GM19455 (cell line): ENCODE results near the gene PERM1.

Experiments
- ATAC-seq: cut with Tn5 transposase; IDR thresholded peaks from one replicate; pipeline ENCODE4 v1.9.1; 2021; ENCODE audit not compliant: unreplicated experiment

Gene PERM1

GRCh38 chr1:936348-937264 lies 45.3 kb downstream of the PERM1 start:
- ATAC-seq = no peak

- ATAC-seq = no peak
Measured at GRCh38 chr1:935751-936231, 46.1 kb downstream of the PERM1 start.

- ATAC-seq = no peak
Measured at GRCh38 chr1:934991-935750, 46.7 kb downstream of the PERM1 start.

- no peak for ATAC-seq
Measured at GRCh38 chr1:933603-933940, 48.3 kb downstream of the PERM1 start.

- no peak for ATAC-seq
Measured at GRCh38 chr1:932776-933602, 48.9 kb downstream of the PERM1 start.

- ATAC-seq = no peak
Measured at GRCh38 chr1:932173-932510, 49.8 kb downstream of the PERM1 start.

- no peak for ATAC-seq
Measured at GRCh38 chr1:931380-932172, 50.3 kb downstream of the PERM1 start.

GRCh38 chr1:930633-931138 lies 51.2 kb downstream of the PERM1 start:
- no peak for ATAC-seq

- ATAC-seq = no peak
Measured at GRCh38 chr1:929712-930632, 51.9 kb downstream of the PERM1 start.

- ATAC-seq = no peak
Measured at GRCh38 chr1:928825-929661, 52.9 kb downstream of the PERM1 start.

GRCh38 chr1:927748-928147 lies 54.1 kb downstream of the PERM1 start:
- no peak for ATAC-seq

GRCh38 chr1:927234-927633 lies 54.7 kb downstream of the PERM1 start:
- ATAC-seq = no peak

GRCh38 chr1:925561-926421 lies 56.1 kb downstream of the PERM1 start:
- ATAC-seq = no peak
